Body of pancreas (tissue), 4 donors: ENCODE results near the gene NAT9. TPM values are rescaled to one million over a fixed set of nuclear protein-coding genes. Genes with fewer than 3 reads are reported as not detected.

ENCODE experiments used
- ATAC-seq: fragments of 150-250 bp; one replicate; pipeline ENCODE4 v1.9.1; 2016
- DNase-seq, 4 donors: peaks; one replicate each; pipeline ENCODE4 v3.0.0-alpha.2; 2019
- H3K27ac ChIP-seq, 4 donors: fragments of 200-600 bp; sonication (generic); 1 replicate in 3 of 4; 2 replicates in 1 of 4; pipeline versions ENCODE4 v1.5.1 to v1.6.1; 2016 to 2019; ENCODE audit warnings: mild to moderate bottlenecking in 1 of 4, mixed read lengths in 1 of 4, moderate library complexity in 1 of 4
- H3K27me3 ChIP-seq, 2 donors: fragments of 200-600 bp; sonication (generic); one replicate each; pipeline ENCODE4 v1.6.0; 2016; ENCODE audit warnings: mild to moderate bottlenecking in 1 of 2
- H3K36me3 ChIP-seq, 2 donors: fragments of 200-600 bp; sonication (generic); replicated peaks in 1 of 2; 2 replicates each; pipeline ENCODE4 v1.5.1; 2016; ENCODE audit warnings: low read depth in 2 of 2; ENCODE audit not compliant: insufficient read depth in 1 of 2
- H3K4me1 ChIP-seq: fragments of 200-600 bp; sonication (generic); one replicate; pipeline ENCODE4 v1.6.0; 2016
- H3K4me3 ChIP-seq, 2 donors: fragments of 200-600 bp; sonication (generic); 1 replicate in 1 of 2; 2 replicates in 1 of 2; pipeline ENCODE4 v1.5.1; 2016 to 2019
- H3K9me3 ChIP-seq, 3 donors: fragments of 200-600 bp; sonication (generic); 1 replicate in 2 of 3; 2 replicates in 1 of 3; pipeline ENCODE4 v1.5.1; 2016
- CTCF ChIP-seq, 7 experiments: fragments of 450-650 bp in 4 of 7; fragments of 200-600 bp in 3 of 7; sonication (generic) in 3 of 7; IDR thresholded peaks; one replicate each; pipeline ENCODE4 v1.5.1; 2016 to 2019; ENCODE audit warnings: antibody characterized with exemption in 7 of 7
- POLR2A ChIP-seq, 3 donors: fragments of 450-650 bp; IDR thresholded peaks; one replicate each; pipeline ENCODE4 v1.6.1; 2016; ENCODE audit warnings: antibody characterized with exemption in 3 of 3, mild to moderate bottlenecking in 2 of 3
- WGBS, 2 donors: methylation state at CpG; one replicate each; pipeline ENCODE4 v1.1.5; 2017; 5-methylcytosine and 5-hydroxymethylcytosine counted together
- intact Hi-C: fragments of 100-400 bp; cut with DNase I; formaldehyde crosslinking; loops from one replicate; pipeline ENCODE4 v1.15.1; 2023
- total RNA-seq, 2 donors: library from RNA; depleted of rRNA; stranded (reverse); fragments of >200 nt; gene quantifications; one replicate each; pipeline ENCODE4 v1.1.0, GENCODE V29; 2016

NAT9 gene
- total RNA-seq, 2 donors from 2014 or later: 21.8 to 23.3 TPM

- WGBS, 2 donors: 52 to 65% methylated on average over 8 to 16 of the region's 16 CpGs
- peak in 2 of 4 donors; percentile 26 to 45 for DNase-seq
- Histone ChIP-seq H3K4me3 (no peak overlapping the region), H3K27me3 (no peaks in the 10 kb centered on the region), H3K9me3 (no peaks in the 10 kb centered on the region), H3K27ac (no peak overlapping the region), H3K36me3 (no peaks in the 10 kb centered on the region), H3K4me1 (peaks cover 6% of the 10 kb centered on the region)
- TF ChIP-seq CTCF (IDR thresholded peaks at IDR 0.05): no peak
- TF ChIP-seq POLR2A (IDR thresholded peaks at IDR 0.05): no peak
- no peak for ATAC-seq
- intact Hi-C loops: loop anchor here (5.0 kb wide), 1 partner anchor 52 kb away; no protein-coding TSS in a partner anchor
These were observed 45.4 kb downstream of the NAT9 start for GRCh38 chr17:74730491-74731346.

GRCh38 chr17:74729866-74730265 lies 46.3 kb downstream of the NAT9 start:
- intact Hi-C loops: loop anchor here (5.0 kb wide), 1 partner anchor 52 kb away; no protein-coding TSS in a partner anchor
- ATAC-seq (no peak), DNase-seq (no peak)
- Histone ChIP-seq H3K9me3 (no peaks in the 10 kb centered on the region), H3K4me1 (peaks cover 6% of the 10 kb centered on the region), H3K27me3 (no peaks in the 10 kb centered on the region), H3K4me3 (no peak overlapping the region), H3K36me3 (no peaks in the 10 kb centered on the region), H3K27ac (no peak overlapping the region)
- TF ChIP-seq POLR2A (IDR thresholded peaks at IDR 0.05) (no peak), CTCF (IDR thresholded peaks at IDR 0.05) (no peak)
- 74 to 88% methylated on average over 12 to 15 of the region's 15 CpGs for WGBS, 2 donors

- no peak overlapping the region for H3K4me3 ChIP-seq
- ATAC-seq (no peak), DNase-seq (no peak)
- no peaks in the 10 kb centered on the region for H3K9me3 ChIP-seq
- H3K4me1 ChIP-seq: peaks cover 6% of the 10 kb centered on the region
- no peaks in the 10 kb centered on the region for H3K27me3 ChIP-seq
- H3K27ac ChIP-seq: no peak overlapping the region
- intact Hi-C loops: no loop called here
- H3K36me3 ChIP-seq: no peaks in the 10 kb centered on the region
- WGBS, 2 donors: 33 to 93% methylated on average over 1 to 5 of the region's 5 CpGs
- TF ChIP-seq POLR2A (IDR thresholded peaks at IDR 0.05) (no peak), CTCF (IDR thresholded peaks at IDR 0.05) (no peak)
These were observed 46.8 kb downstream of the NAT9 start for GRCh38 chr17:74729368-74729767.

- Histone ChIP-seq H3K27me3 (no peaks in the 10 kb centered on the region), H3K36me3 (no peaks in the 10 kb centered on the region), H3K9me3 (no peaks in the 10 kb centered on the region), H3K4me3 (no peak overlapping the region), H3K27ac (no peak overlapping the region), H3K4me1 (peaks cover 6% of the 10 kb centered on the region)
- intact Hi-C loops: no loop called here
- no peak for ATAC-seq
- WGBS, 2 donors: 56 to 69% methylated on average over 3 of the region's 3 CpGs
- TF ChIP-seq CTCF (IDR thresholded peaks at IDR 0.05) (no peak), POLR2A (IDR thresholded peaks at IDR 0.05) (no peak)
- no peak for DNase-seq
These were observed 47.5 kb downstream of the NAT9 start for GRCh38 chr17:74728702-74729075.
